ENCODE measurements around the gene CEP57L1.

DNA sequence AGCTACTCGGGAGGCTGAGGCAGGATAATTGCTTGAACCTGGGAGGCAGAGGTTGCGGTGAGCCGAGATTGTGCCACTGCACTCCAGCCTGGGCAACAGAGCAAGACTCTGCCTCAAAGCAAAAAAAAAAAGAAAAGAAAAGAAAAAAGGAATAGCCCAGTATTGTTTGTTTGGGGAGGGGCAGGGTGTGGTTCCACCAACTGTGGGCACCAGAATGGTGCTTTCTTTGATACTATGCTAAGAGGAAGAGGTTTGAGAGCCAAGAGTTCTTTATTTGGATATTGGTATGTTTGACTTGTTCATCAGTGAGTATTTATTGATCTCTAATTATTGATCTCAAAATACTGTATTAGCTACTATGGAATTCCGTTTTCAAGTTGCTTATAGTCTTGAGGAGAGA lies 72.3 kb downstream of the CEP57L1 start:
- no peak for TF ChIP-seq POLR2A (IDR thresholded peaks at IDR 0.05)
- TF ChIP-seq CTCF (IDR thresholded peaks at IDR 0.05), result no peak
- no peak for TF ChIP-seq EP300 (IDR thresholded peaks at IDR 0.05)
